GM21526 (cell line): Measurements from ENCODE around the gene SEPHS1.
"Not testable (repeated sequence)": the region's sequence is repeated elsewhere in the genome, so short reads cannot be mapped to it uniquely, and the experiment has no call there.

ENCODE experiments used
- ATAC-seq: cut with Tn5 transposase; IDR thresholded peaks from one replicate; pipeline ENCODE4 v1.9.1; 2021; ENCODE audit warnings: moderate library complexity; ENCODE audit not compliant: unreplicated experiment, low FRiP score

The SEPHS1 gene

DNA sequence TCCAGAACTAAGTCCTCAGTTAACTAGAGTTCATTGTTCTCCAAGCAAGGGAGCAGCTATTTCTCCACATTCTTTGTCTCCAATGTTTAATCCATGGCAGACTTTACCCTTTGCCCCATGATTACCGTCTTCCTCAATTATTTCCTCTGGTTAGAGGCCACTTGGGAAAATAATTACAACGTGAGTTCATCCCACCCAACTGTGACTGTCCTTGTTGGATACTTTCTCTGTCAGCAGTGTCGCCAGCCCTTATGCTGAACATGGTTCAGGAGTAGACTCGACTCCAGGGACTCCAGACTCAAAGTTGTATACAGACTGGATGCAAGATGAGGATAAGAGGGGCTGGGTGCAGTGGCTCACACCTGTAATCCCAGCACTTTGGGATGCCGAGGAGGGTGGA lies 17.1 kb upstream of the SEPHS1 start:
- ATAC-seq: no peak

DNA sequence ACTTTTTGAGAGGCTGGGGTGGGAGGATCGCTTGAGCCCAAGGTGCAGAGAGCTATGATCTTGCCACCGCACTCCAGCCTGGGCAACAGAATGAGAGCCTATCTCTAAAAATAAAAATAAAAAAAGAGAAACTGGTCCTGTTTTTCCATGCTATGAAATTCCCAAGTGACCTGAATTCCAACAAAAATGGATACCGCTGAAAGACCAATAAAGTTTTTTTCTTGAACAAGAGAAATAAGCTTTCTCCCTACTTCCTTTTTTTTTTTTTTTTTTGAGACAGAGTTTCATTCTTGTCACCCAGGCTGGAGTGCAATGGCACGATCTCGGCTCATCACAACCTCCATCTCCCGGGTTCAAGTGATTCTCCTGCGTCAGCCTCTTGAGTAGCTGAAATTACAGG lies 12.5 kb upstream of the SEPHS1 start:
- ATAC-seq: no peak

- ATAC-seq: no peak
These were observed 8.3 kb upstream of the SEPHS1 start for GRCh38 chr10:13356392-13356791.

DNA sequence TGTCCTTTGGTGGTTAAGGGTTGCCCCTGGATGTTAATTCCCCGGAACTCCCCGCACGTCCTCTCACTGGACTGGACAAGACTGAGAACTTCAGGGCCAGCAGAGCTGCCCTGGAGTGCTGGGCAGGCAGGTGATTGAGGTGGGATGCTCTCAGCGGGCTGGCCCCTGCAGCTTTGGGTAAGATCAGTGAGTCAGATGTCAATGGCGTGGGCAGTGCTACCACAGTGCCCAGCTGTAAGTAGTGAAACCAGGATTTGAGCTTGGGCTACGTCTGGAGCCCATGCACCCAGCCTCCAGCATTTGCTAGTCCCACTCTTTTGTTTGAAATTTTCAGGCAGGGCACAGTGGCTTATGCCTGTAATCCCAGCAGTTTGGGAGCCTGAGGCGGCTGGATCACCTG lies 6.7 kb upstream of the SEPHS1 start:
- ATAC-seq: no peak

DNA sequence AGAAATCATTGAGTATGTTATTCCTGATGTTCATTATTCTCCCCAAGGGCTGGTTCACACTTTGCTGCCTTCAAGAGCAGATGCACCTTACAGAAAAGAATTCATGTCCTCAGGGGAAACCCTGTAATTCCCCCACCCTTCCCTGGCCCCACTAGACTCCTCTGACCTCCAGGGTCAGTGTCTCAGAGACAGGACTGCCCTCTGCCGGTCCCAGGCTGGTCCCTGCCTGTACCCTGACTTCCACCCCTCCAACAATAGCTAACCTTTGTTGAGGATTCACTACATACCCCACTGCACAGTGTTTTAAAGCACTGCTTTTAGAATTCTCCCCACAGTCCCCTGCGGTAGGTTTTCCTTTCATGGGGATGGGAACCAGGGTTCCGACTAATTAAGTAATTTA lies 4.4 kb upstream of the SEPHS1 start:
- ATAC-seq: no peak

- no peak for ATAC-seq
These were observed 3.3 kb upstream of the SEPHS1 start for GRCh38 chr10:13351340-13351915.

- ATAC-seq: no peak
These were observed 1.6 kb upstream of the SEPHS1 start for GRCh38 chr10:13349463-13350274.

DNA sequence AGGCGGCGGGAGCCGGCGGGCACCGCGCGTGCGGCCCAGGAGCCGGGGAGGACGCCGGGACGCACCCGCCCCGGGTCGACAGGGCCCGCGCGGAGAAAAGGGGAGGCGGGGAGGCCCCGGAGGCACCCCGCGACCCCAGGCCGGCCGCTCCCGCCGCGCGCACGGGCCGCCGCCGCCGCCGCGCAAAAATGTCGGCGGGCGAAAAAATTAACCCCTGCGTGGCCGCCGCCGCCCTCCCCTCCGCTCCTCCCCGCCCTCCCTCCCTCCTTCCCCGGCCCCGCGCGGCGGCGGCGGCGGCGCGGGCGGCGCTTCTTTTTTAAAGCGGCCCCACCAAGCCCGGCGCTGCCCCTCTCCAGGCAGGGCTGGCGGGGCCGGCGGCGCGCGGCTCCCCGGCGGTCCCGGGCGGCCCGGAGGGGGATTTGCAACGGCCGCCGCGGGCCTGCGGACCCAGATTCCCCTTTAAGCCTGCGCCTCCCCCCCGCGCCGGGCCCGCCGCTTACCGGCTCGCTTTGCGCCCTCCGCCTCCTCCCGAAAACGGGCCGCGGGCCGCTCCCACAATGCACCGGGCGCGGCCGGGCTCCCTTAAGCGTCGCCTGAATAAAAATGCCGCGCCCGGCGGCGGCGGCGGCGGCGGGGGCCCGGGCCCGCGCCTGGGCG lies 465 bp downstream of the SEPHS1 start:
- ATAC-seq: peak; percentile 41

GRCh38 chr10:13347043-13347499 lies 1.0 kb downstream of the SEPHS1 start:
- peak; percentile 30 for ATAC-seq

DNA sequence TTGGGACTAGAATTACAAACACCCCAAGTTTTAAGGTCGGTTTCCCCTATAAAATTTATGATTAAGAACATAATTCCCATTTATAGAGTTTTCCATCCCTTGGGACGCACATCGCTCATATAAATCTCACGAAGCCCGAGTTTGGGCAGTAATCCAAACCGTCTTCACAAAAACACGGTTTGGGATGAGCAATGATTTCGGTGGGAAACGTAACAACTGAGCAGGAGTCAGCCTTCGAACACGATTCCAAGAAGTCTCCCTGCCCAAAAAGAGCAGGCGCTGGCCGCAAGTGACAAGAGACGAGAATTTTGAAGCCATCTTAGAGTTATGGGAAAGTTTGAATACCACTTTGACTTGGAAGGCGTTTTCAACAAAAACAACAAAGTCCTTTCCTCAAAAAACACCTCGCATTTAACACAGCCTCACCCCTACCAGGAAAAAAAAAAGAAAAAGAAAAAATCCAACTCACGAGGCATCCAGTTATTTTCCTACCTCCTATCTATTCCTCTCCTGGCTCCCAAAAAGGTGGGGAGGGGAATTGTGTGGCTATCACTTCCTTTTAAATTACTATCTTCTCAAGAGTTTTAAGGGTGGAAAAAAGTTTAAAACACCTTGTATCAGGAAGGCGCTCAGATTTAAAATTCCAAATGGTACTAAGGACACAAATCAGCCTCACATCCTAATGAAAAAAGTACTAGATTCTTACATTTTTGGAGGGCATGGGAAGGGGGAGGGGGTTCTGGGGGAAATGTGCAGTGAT lies 1.6 kb downstream of the SEPHS1 start:
- ATAC-seq: no peak

- ATAC-seq: peak; percentile 87
These were observed 7.3 kb downstream of the SEPHS1 start for GRCh38 chr10:13340626-13341376.

DNA sequence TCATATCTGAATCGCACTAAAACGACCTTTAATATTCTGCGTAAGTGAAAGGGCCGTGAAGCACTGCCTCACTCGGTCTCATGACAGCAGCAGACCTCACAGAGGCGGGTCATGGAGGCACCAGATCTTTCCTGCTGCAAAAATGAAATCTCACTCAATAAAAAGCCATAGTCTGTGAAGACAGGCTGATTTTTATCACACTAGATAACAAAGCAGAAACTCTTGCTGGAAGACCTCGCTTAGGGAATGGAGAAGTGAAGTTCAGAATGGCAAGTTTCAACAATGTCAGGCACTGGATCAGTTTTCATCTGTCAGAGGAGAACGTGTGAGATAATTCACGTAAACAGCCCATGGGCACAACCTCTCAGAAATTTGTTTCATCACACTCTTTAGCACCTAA lies 8.0 kb downstream of the SEPHS1 start:
- no peak for ATAC-seq

GRCh38 chr10:13338390-13339110 lies 9.5 kb downstream of the SEPHS1 start:
- no peak for ATAC-seq

DNA sequence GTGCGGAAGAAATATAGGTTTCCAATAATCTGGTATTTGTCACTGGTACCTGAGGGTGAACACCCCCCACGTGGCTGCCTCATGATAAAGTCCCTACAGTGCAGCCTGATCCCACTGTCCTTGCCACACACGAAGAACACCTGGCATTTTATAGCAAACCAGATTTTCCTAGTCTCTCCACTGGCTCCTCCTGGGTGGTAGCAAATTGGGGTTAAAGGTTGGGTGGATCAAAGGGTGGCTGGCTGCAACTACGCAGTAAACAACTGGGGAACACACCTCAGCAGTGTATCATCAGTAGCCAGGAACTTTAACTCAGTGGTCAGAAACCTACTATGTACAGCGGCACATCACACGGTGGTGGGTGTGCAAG lies 10.3 kb downstream of the SEPHS1 start:
- ATAC-seq: no peak

DNA sequence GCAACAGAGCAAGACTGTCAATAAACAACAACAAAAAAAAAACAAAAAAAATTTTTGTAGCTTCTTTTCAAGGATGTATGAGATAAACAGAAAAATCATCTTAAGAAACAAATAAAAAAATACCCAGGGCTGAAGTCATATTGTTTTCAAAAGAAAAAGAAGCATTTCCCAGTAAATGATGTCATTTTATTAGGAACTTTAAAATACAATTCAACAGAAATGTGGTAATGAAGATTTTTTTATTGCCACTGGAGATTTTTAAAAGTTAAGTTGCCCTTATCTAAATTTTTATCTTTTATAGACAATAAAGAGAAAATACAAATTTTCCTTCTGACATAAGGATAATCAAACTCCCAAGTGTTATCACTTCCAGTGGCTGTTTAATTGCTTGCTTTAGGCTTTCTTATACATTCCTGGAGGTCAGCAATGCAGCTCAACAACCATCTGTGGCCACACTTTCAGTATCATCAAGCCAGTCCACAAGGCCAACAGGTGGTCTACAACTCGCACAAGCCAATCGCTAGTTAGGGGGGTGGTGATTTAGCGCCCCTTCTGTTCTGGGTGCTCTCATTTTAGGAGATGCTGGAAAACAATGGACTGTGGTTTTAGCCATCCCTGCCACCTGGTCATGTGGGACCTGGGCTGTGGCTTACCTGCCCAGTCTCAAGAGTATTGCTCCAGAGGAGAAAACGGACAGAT lies 10.8 kb downstream of the SEPHS1 start:
- ATAC-seq: no peak

- no peak for ATAC-seq
These were observed 12.2 kb downstream of the SEPHS1 start for GRCh38 chr10:13335881-13336280.

DNA sequence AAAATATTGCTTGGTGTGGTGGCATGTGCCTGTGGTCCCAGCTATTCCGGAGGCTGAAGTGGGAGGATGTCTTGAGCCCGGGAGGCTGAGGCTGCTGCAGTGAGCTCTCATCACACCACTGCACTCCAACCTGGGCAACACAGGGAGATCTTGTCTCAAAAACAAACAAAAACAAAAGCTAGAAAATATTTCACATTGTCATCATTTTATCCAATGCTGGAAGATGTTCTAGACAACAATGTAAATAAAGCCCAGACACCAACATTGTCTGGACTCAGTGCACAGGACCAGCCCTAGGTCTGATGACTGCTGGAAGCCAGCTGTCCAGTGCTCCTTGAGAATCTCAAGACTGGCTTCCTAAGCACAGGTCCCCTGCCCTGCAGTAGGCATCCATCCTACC lies 13.5 kb downstream of the SEPHS1 start:
- ATAC-seq: no peak

- ATAC-seq: no peak
These were observed 16.4 kb downstream of the SEPHS1 start for GRCh38 chr10:13331646-13332045.

- not testable (repeated sequence) for ATAC-seq
These were observed 17.1 kb downstream of the SEPHS1 start for GRCh38 chr10:13330980-13331379.
